Sigmoid colon (tissue), 4 donors: ENCODE measurements around the gene SIK2.

Experiments used
- EP300 ChIP-seq, 4 donors: sonication (generic); formaldehyde crosslinking; IDR thresholded peaks; one replicate each; pipeline ENCODE4 v1.6.1; 2017; ENCODE audit warnings: antibody characterized with exemption in 4 of 4
- POLR2A ChIP-seq, 2 donors: fragments of 450-650 bp; IDR thresholded peaks; one replicate each; pipeline ENCODE4 v1.6.1; 2016; ENCODE audit warnings: antibody characterized with exemption in 2 of 2, mild to moderate bottlenecking in 2 of 2, moderate library complexity in 2 of 2
- TF ChIP-seq, protein P1 (sequence below), 4 experiments: fragments of 450-650 bp in 3 of 4; fragments of 200-600 bp in 1 of 4; IDR thresholded peaks; one replicate each; pipeline ENCODE4 v1.5.1; 2016 to 2019; ENCODE audit warnings: antibody characterized with exemption in 4 of 4, mild to moderate bottlenecking in 3 of 4, moderate library complexity in 2 of 4

DNA sequence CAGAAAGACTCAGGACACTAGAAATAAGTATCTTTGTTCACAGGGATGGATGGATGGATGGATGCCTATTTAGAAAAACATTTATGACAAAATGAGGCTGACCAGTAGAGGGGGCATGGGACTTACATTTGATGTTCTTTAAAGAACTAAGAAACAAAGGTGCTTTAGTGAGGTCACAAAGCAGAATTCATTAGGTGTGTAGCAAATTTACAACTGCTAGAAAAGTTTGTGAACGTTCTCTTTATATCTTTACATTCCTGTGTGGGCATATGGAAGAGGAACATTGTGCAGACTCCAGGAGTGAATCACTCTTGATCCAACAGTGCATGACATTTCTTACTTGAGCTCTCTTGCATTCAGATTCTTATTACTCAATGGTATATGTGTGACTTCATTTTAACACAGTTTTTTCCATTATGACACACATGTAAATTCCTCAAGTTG is 15.8 kb upstream of the SIK2 start:
- TF ChIP-seq, protein P1, sequence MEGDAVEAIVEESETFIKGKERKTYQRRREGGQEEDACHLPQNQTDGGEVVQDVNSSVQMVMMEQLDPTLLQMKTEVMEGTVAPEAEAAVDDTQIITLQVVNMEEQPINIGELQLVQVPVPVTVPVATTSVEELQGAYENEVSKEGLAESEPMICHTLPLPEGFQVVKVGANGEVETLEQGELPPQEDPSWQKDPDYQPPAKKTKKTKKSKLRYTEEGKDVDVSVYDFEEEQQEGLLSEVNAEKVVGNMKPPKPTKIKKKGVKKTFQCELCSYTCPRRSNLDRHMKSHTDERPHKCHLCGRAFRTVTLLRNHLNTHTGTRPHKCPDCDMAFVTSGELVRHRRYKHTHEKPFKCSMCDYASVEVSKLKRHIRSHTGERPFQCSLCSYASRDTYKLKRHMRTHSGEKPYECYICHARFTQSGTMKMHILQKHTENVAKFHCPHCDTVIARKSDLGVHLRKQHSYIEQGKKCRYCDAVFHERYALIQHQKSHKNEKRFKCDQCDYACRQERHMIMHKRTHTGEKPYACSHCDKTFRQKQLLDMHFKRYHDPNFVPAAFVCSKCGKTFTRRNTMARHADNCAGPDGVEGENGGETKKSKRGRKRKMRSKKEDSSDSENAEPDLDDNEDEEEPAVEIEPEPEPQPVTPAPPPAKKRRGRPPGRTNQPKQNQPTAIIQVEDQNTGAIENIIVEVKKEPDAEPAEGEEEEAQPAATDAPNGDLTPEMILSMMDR (IDR thresholded peaks at IDR 0.05): peak; percentile 38 to 54 (median 51)
- TF ChIP-seq POLR2A (IDR thresholded peaks at IDR 0.05): no peak
- TF ChIP-seq EP300 (IDR thresholded peaks at IDR 0.05): no peak
